ENCODE results near the gene ZNF287. TPM values are rescaled to one million over a fixed set of nuclear protein-coding genes. Genes with fewer than 3 reads are reported as not detected.

ZNF287 gene
- total and polyA plus RNA-seq, 9 of the 15 experiments (the other 6 are each of a cell fraction or from before 2014, with no cell fraction given), result 0.01 to 0.27 (median 0.18) TPM; not detected in 2

GRCh38 chr17:16529906-16530305, 39.1 kb downstream of the ZNF287 start:
- no TSS peak for BruUV-seq (replicated peaks)
- H3K4me2 ChIP-seq (ENCODE audit: insufficient read depth, low read length), result no peak overlapping the region
- CTCF ChIA-PET (ENCODE audit: low intra/inter-chr PET ratio), result no interaction called here
- POLR2A ChIA-PET, result no interaction called here
- no peak overlapping the region for H3K9ac ChIP-seq (ENCODE audit: insufficient read depth in 1 of 2, low read depth in 2 of 2, low read length in 2 of 2)
- no peak overlapping the region for H2AFZ ChIP-seq (ENCODE audit: low read depth, low read length)
- in situ Hi-C loops (cut with MboI) (loop anchor here (5.0 kb wide), 1 partner anchor 78 kb away; no protein-coding TSS in a partner anchor), intact Hi-C loops (cut with micrococcal nuclease) (loop anchor here (10.0 kb wide), 1 partner anchor 245 kb away; no protein-coding TSS in a partner anchor)
- FAIRE-seq, result no peak
- H3K4me1 ChIP-seq (replicated peaks in 1 of 2; ENCODE audit: control insufficient read depth in 2 of 2, insufficient read depth in 2 of 2, low read length in 2 of 2), result no peaks in the 10 kb centered on the region
- no peak for DNase-seq (ENCODE audit: extremely low read depth in 1 of 4, low spot score in 3 of 4)
- 0% methylated on average over 4 of the region's 4 CpGs for WGBS (ENCODE audit: insufficient coverage, low coverage, missing lambda C conversion rate)
- no peaks in the 10 kb centered on the region for H3K9me1 ChIP-seq (ENCODE audit: control insufficient read depth, insufficient read depth, low read length)
- ATAC-seq, result no peak
- H3K27ac ChIP-seq (ENCODE audit: extremely low read depth, low read depth, low read length), result no peak overlapping the region
- H3K4me3 ChIP-seq, result no peak overlapping the region
- H3K9me3 ChIP-seq (replicated peaks; ENCODE audit: control insufficient read depth, insufficient read depth, low read depth, low read length), result no peaks in the 10 kb centered on the region
- no peaks in the 10 kb centered on the region for H4K20me1 ChIP-seq (replicated peaks; ENCODE audit: control insufficient read depth, insufficient read depth, low read length)
- no peaks in the 10 kb centered on the region for H3K36me3 ChIP-seq (ENCODE audit: control insufficient read depth, insufficient read depth, low read length)
- peaks cover 18 to 22% of the 10 kb centered on the region in 2 experiments; a peak in 4 of 5 replicates for H3K27me3 ChIP-seq (ENCODE audit: control insufficient read depth in 2 of 2, insufficient read depth in 2 of 2, low read length in 2 of 2)
- no peaks in the 10 kb centered on the region for H3K79me2 ChIP-seq (ENCODE audit: control insufficient read depth, insufficient read depth, low read length)
- no peak for TF ChIP-seq ZSCAN29 (IDR thresholded peaks at IDR 0.05)
- no peak for TF ChIP-seq ESRRA (IDR thresholded peaks at IDR 0.05; ENCODE audit: borderline replicate concordance, low read depth)
- no peak for TF ChIP-seq ARID3A (IDR thresholded peaks at IDR 0.05; ENCODE audit: borderline replicate concordance, low read depth, low read length)
- no peak for TF ChIP-seq ZNF384 (IDR thresholded peaks at IDR 0.05; ENCODE audit: low read depth, low read length)
- TF ChIP-seq SMAD2 (IDR thresholded peaks at IDR 0.05; ENCODE audit: low read depth, low read length), result no peak
- TF ChIP-seq ZNF224 (CRISPR knock-in tag; IDR thresholded peaks at IDR 0.05), result no peak
- no peak for TF ChIP-seq WHSC1 (IDR thresholded peaks at IDR 0.05; ENCODE audit: low read length)
- TF ChIP-seq MYC (IDR thresholded peaks at IDR 0.05; ENCODE audit: low read depth, low read length), result no peak
- TF ChIP-seq MYC (CRISPR knock-in tag; IDR thresholded peaks at IDR 0.05; ENCODE audit: borderline replicate concordance, low read depth), result no peak
- no peak for TF ChIP-seq SOX6 (IDR thresholded peaks at IDR 0.05)
- TF ChIP-seq HES1 (IDR thresholded peaks at IDR 0.05; ENCODE audit: low read depth), result no peak
- TF ChIP-seq RNF219 (CRISPR knock-in tag; IDR thresholded peaks at IDR 0.05), result no peak
- no peak for TF ChIP-seq NEUROD1 (IDR thresholded peaks at IDR 0.05; ENCODE audit: borderline replicate concordance, low read depth, low read length, partially characterized antibody)
- TF ChIP-seq FOXA3 (CRISPR knock-in tag; conservative IDR thresholded peaks at IDR 0.05 in 1 of 2, IDR thresholded peaks at IDR 0.05 in 1 of 2), result no peak
- no peak for TF ChIP-seq GTF2A2 (tag; IDR thresholded peaks at IDR 0.05)
- no peak for TF ChIP-seq SMARCB1 (IDR thresholded peaks at IDR 0.05; ENCODE audit: insufficient read length, low read depth)

All from K562 (cell line).